GM12892 (cell line): ENCODE results near the gene CBX6. TPM values are rescaled to one million over a fixed set of nuclear protein-coding genes. Genes with fewer than 3 reads are reported as not detected.
"Not testable (repeated sequence)": the region's sequence is repeated elsewhere in the genome, so short reads cannot be mapped to it uniquely, and the experiment has no call there.

ENCODE experiments used
- DNase-seq: peaks from one replicate; pipeline ENCODE4 v3.0.0; 2011; ENCODE audit not compliant: insufficient read length
- FAIRE-seq: peaks from 2 replicates; lab custom pipeline; 2011; peaks lifted over from hg19 to GRCh38; lab: Jason Lieb, UNC
- POLR2A ChIP-seq: IDR thresholded peaks from 2 replicates; pipeline ENCODE4 v1.6.1; 2011; ENCODE audit warnings: low read depth, low read length, control low read depth
- POLR2AphosphoS5 ChIP-seq: IDR thresholded peaks from 2 replicates; pipeline ENCODE4 v1.6.1; 2011; ENCODE audit warnings: low read depth, low read length, control low read depth
- TAF1 ChIP-seq: IDR thresholded peaks from 2 replicates; pipeline ENCODE4 v1.6.1; 2011; ENCODE audit warnings: low read depth, mild to moderate bottlenecking, control low read depth, low read length, borderline replicate concordance
- polyA plus RNA-seq: library from polyadenylated mRNA; unstranded; fragments of >200 nt; gene quantifications from one replicate; pipeline ENCODE4 v1.2.1, GENCODE V29; 2012; ENCODE audit warnings: missing spikeins, inconsistent platforms; ENCODE audit not compliant: missing spikeins

The CBX6 gene
- polyA plus RNA-seq, result 17.7 TPM

- DNase-seq (peak; percentile 89), FAIRE-seq (peak; percentile 100)
- TF ChIP-seq POLR2AphosphoS5 (no peak), TAF1 (no peak), POLR2A (peak; percentile 80)
Observed at GRCh38 chr22:38872172-38872830, at the start of gene CBX6. TSS of gene CBX6 (minus strand) at chr22:38872216. CDS start at chr22:38872190, 26 bp downstream.

DNA sequence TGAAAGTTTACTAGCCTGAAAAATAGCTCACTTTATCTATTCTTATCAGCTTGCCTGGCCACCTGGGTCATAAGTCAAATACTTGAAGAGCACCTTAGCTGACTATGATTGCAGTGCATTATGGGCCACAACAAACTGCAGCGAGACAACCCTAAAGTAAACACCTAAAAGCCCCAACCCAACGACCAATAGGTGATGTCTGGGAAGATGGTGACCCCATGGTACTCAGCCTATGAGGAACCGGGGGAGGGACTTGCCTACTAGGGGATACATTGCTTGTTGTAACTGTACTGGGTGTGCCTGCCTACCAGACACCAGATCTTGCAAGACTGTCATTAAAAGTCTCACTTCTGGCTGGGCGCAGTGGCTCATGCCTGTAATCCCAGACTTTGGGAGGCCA lies 49.8 kb upstream of the CBX6 start:
- no peak for FAIRE-seq
- no peak for DNase-seq
- TF ChIP-seq POLR2AphosphoS5 (no peak), TAF1 (no peak), POLR2A (no peak)

DNA sequence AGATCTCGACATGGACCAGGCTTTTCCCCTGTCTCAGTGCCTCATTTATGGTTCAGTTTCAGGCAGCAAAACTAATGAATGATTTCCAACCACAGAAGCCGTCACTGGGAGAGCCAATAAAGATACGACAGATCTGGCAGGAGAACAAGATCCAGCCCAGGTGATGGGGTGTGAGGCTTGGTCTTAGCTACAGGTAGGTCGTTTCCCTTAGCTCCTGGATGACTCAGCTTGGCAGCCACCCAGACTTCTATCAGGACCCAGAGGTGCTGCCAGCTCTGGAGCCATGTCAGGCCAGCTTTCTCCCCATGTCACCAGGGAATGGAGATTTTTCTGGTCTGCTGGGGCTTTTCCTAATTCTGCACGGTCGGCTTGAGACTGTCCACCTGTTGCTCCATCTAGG lies 49.1 kb upstream of the CBX6 start:
- TF ChIP-seq POLR2A, result no peak
- DNase-seq (no peak), FAIRE-seq (no peak)

- no peak for DNase-seq
- no peak for FAIRE-seq
- TF ChIP-seq TAF1 (no peak), POLR2A (no peak), POLR2AphosphoS5 (no peak)
Observed at GRCh38 chr22:38919631-38920190, 47.7 kb upstream of the CBX6 start.

GRCh38 chr22:38911434-38911833 lies 39.4 kb upstream of the CBX6 start:
- DNase-seq, result no peak
- TF ChIP-seq TAF1, result no peak
- no peak for TF ChIP-seq POLR2A
- TF ChIP-seq POLR2AphosphoS5, result no peak
- no peak for FAIRE-seq

GRCh38 chr22:38907767-38908166 lies 35.8 kb upstream of the CBX6 start:
- TF ChIP-seq TAF1 (no peak), POLR2AphosphoS5 (no peak)
- FAIRE-seq, result no peak
- no peak for DNase-seq

- TF ChIP-seq POLR2A, result no peak
- TF ChIP-seq TAF1, result no peak
- no peak for TF ChIP-seq POLR2AphosphoS5
- no peak for FAIRE-seq
- no peak for DNase-seq
Observed at GRCh38 chr22:38906052-38906451, 34.0 kb upstream of the CBX6 start.

DNA sequence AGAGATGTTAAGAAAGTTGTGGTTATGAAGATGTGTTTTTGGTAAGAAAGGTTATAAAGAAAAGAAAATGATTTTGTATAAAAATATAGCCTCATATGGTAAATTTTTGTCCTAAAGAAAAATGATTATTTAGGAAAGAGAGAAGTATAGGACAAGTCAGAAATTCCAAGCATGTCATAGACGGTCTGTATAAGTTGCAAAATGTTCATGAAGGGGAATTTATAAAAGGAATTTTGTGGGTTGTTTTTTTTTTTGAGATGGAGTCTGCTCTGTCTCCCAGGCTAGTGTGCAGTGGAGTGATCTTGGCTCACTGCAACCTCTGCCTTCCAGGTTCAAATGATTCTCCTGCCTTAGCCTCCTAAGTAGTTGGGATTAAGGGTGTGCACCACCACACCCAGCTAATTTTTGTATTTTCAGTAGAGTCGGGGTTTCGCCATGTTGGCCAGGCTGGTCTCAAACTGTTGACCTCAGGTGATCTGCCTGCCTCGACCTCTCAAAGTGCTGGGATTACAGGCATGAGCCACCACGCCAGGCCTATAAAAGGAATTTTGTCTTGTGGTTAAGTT lies 32.1 kb upstream of the CBX6 start:
- FAIRE-seq, result not testable (repeated sequence)

GRCh38 chr22:38901111-38901641 lies 29.2 kb upstream of the CBX6 start:
- no peak for FAIRE-seq

More for the DNA sequence above, 32.1 kb upstream of the CBX6 start:
- DNase-seq, result not testable (repeated sequence)

DNA sequence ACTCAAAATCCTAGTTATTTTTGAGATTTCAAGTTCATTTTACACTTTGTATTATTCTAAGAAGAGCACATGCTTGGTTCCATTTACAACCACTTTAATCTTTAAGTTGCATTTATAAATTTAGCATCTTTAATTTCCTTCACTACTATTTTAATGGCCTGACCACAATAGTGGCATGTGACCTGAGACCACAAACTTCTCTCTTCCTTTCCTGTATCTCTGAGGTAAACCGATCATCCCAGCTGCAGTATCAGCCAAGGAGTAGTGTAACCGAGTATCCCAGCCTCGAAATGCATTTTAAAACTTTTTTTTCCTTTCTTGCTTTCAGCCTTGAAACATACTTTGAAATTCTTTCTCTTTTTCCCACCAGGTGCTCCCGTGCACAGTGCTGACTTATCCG lies 28.7 kb upstream of the CBX6 start:
- TF ChIP-seq TAF1 (no peak), POLR2A (no peak), POLR2AphosphoS5 (no peak)
- no peak for FAIRE-seq

More at GRCh38 chr22:38901111-38901641, 29.2 kb upstream of the CBX6 start:
- DNase-seq, result no peak
- TF ChIP-seq POLR2AphosphoS5 (no peak), TAF1 (no peak), POLR2A (no peak)

GRCh38 chr22:38891256-38891655 lies 19.2 kb upstream of the CBX6 start:
- TF ChIP-seq POLR2AphosphoS5 (no peak), POLR2A (no peak), TAF1 (no peak)
- no peak for DNase-seq
- FAIRE-seq, result no peak

More for the DNA sequence above, 28.7 kb upstream of the CBX6 start:
- DNase-seq, result no peak

DNA sequence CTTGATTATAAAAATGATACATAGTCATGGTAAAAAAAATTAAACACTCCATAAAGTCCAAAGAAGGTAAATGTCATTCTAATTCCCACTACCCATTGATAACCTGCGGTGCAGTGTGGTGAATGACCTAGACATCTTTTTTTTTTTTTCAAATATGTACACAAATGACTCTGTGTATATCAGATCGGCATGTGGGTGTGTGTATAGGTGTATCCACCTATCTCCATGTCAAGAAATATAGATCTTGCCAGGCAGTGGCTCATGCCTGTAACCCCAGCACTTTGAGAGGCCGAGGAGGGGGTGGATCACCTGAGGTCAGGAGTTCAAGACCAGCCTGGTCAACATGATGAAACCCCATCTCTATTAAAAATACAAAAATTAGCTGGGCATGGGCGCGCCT lies 18.4 kb upstream of the CBX6 start:
- TF ChIP-seq TAF1, result no peak
- no peak for TF ChIP-seq POLR2A
- TF ChIP-seq POLR2AphosphoS5, result no peak
- FAIRE-seq (no peak), DNase-seq (no peak)
